ENCODE results near the gene HSD17B4.
"Not testable (repeated sequence)": the region's sequence is repeated elsewhere in the genome, so short reads cannot be mapped to it uniquely, and the experiment has no call there.

The HSD17B4 gene

DNA sequence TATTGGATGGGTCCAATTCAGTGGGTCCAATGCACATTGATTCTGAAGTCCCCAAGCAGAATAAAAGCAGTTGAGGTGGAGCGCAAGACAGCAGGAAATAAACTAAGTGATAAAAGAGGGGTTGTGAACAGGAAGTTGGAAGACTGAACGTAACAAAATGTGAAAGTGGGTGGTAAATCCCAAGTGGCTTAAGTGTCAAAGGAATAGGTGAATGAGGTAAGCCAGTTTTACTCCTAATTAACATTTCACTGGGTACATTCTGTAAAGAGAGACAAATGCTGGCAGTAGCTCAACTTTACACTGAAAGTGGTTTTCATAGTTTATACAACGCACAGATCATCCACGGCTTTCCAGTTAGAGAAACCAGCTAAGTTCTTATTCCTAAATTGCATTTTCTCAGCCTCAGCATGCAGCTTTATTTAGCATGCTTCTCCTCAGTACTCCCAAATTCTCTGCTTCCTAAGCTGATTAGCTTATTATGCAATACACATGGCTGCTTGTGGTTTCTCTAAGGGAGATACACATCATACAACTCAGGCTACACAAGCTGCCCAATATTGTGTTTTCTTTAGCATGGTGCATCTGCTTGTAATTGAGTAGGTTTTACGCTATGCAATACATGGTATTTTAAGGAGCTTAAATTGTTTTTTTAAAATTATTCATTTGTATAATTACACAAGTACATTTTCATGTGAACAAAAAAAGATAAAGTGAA lies 34.2 kb upstream of the HSD17B4 start:
- Mint-ChIP-seq H3K27me3 (ENCODE audit: low read depth, poor library complexity) (no peaks in the 10 kb centered on the region), H3K27ac (no peak overlapping the region), H3K4me3 (no peak overlapping the region), H3K4me1 (no peaks in the 10 kb centered on the region), H3K36me3 (ENCODE audit: low read depth) (no peaks in the 10 kb centered on the region), H3K9me3 (peaks cover 3% of the 10 kb centered on the region)
- DNase-seq = no peak
- TF ChIP-seq, protein P1, sequence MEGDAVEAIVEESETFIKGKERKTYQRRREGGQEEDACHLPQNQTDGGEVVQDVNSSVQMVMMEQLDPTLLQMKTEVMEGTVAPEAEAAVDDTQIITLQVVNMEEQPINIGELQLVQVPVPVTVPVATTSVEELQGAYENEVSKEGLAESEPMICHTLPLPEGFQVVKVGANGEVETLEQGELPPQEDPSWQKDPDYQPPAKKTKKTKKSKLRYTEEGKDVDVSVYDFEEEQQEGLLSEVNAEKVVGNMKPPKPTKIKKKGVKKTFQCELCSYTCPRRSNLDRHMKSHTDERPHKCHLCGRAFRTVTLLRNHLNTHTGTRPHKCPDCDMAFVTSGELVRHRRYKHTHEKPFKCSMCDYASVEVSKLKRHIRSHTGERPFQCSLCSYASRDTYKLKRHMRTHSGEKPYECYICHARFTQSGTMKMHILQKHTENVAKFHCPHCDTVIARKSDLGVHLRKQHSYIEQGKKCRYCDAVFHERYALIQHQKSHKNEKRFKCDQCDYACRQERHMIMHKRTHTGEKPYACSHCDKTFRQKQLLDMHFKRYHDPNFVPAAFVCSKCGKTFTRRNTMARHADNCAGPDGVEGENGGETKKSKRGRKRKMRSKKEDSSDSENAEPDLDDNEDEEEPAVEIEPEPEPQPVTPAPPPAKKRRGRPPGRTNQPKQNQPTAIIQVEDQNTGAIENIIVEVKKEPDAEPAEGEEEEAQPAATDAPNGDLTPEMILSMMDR (IDR thresholded peaks at IDR 0.05) = no peak

DNA sequence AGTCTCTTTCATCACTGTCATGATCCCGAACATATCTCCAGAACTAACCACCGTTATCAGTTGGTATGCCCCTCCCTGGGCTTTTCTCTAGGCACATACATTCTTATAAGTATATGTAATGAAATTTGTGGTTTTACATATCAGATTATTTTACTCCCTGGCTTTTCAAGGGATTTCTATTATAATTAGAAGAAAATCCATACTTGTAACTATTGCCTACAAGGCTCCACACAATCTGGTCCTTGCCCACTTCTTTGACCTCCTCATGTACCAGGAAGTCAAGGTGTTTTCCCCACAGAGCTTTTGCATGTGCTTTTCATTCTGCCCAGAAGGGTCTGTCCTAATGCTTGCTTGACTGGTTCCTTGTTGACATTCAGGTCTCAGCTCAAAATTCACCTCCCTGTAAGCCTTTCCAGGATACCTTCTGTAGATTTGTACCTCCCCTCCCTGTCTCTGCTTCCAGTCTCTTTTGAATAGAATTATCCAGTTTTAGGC lies 33.6 kb upstream of the HSD17B4 start:
- H3K4me3 Mint-ChIP-seq = no peak overlapping the region
- H3K36me3 Mint-ChIP-seq (ENCODE audit: low read depth) = no peaks in the 10 kb centered on the region
- H3K27me3 Mint-ChIP-seq (ENCODE audit: low read depth, poor library complexity) = no peaks in the 10 kb centered on the region
- peaks cover 3% of the 10 kb centered on the region for H3K9me3 Mint-ChIP-seq
- H3K4me1 Mint-ChIP-seq = no peaks in the 10 kb centered on the region
- no peak for DNase-seq
- no peak overlapping the region for H3K27ac Mint-ChIP-seq
- TF ChIP-seq, protein P1 (IDR thresholded peaks at IDR 0.05) = no peak

DNA sequence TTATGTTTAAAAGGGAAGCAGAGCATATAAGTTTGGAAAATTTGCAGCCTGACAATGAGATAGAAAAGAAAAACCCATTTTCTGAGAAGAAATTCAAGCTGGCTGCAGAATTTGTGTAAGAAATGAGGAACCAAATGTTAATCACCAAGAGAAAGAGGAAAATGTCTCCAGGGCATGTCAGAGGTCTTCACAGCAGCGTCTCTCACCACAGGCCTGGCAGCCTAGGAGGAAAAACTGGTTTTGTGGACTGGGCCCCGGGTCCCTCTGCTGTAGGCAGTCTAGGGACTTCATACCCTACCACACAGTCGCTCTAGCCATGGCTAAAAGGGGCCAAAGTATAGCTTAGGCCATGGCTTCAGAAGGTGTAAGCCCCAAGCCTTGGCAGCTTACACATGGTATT lies 32.1 kb upstream of the HSD17B4 start:
- Mint-ChIP-seq H3K27me3 (ENCODE audit: low read depth, poor library complexity) (no peaks in the 10 kb centered on the region), H3K36me3 (ENCODE audit: low read depth) (no peaks in the 10 kb centered on the region)
- TF ChIP-seq, protein P1 (IDR thresholded peaks at IDR 0.05) = no peak

DNA sequence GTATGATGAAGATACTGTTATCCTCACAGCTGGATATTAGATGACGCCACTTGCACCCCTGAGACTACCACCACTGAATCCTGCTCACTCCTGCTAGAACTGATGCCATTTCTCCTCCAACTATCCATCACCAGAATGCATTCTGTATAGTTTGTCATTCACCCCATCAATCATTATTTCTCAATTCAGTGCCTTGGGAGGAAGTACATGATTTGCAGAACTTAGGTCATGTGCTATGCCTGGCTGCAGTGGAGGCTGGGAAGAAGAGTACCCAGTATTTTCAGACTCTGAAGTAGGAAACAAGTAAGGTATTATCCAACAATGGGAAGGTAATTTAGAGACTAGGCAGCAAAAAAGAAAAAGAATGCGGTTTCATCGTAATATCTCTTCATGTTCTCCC lies 26.2 kb upstream of the HSD17B4 start:
- Mint-ChIP-seq H3K27me3 (ENCODE audit: low read depth, poor library complexity) (no peaks in the 10 kb centered on the region), H3K36me3 (ENCODE audit: low read depth) (no peaks in the 10 kb centered on the region), H3K4me1 (peaks cover 15% of the 10 kb centered on the region), H3K27ac (peak overlapping the region; percentile 43), H3K9me3 (peaks cover 1% of the 10 kb centered on the region), H3K4me3 (no peak overlapping the region)
- no peak for DNase-seq
- TF ChIP-seq, protein P1 (IDR thresholded peaks at IDR 0.05) = no peak

More for the DNA sequence above, 32.1 kb upstream of the HSD17B4 start:
- H3K27ac Mint-ChIP-seq = no peak overlapping the region
- no peaks in the 10 kb centered on the region for H3K9me3 Mint-ChIP-seq
- no peak overlapping the region for H3K4me3 Mint-ChIP-seq
- no peak for DNase-seq
- no peaks in the 10 kb centered on the region for H3K4me1 Mint-ChIP-seq

DNA sequence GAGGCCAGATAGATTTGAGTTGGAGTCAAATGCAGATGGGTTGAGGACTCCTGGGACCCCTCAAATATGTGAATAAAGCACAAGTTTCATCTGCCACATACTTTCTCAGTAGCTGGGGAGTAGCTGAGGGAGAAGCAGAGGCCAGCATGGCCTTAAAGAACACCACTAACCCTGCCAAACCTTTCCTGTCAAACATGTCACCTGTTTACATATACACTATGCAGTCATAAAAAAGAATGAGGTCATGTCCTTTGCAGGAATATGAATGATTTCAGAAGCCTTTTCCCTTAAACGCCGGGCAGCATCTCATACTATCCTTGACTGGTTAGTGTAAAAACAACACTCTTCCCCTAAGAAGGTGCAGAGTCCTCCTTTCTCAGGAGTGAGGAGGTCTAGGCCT lies 25.2 kb upstream of the HSD17B4 start:
- peaks cover 11% of the 10 kb centered on the region for H3K9me3 Mint-ChIP-seq
- no peak for DNase-seq
- H3K4me1 Mint-ChIP-seq = peaks cover 15% of the 10 kb centered on the region
- no peaks in the 10 kb centered on the region for H3K27me3 Mint-ChIP-seq (ENCODE audit: low read depth, poor library complexity)
- no peak overlapping the region for H3K4me3 Mint-ChIP-seq
- TF ChIP-seq, protein P1 (IDR thresholded peaks at IDR 0.05) = no peak
- peak overlapping the region; percentile 41 for H3K27ac Mint-ChIP-seq
- no peaks in the 10 kb centered on the region for H3K36me3 Mint-ChIP-seq (ENCODE audit: low read depth)

DNA sequence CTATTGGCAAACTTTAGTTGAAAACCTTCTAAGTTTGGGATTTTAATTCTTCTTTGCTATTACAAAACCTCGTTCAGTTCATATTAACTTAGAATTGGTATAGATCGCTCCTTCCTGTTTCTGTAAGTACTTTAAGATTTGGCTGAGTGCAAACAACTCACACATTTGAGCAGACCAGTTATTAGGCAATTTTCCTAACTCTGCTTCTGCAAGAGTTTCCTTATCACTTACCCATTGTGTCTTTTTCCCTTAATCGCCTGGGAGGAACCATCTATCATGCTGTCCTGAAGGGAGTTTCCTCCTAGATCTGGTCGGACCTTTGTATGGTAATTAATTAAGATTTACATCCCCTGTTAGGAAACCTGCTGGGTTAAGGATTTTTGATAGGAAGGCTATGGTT lies 24.7 kb upstream of the HSD17B4 start:
- H3K27ac Mint-ChIP-seq = peak overlapping the region; percentile 41
- H3K4me3 Mint-ChIP-seq; H3K27me3 Mint-ChIP-seq (ENCODE audit: low read depth, poor library complexity); DNase-seq; H3K36me3 Mint-ChIP-seq (ENCODE audit: low read depth): not testable (repeated sequence)
- H3K4me1 Mint-ChIP-seq = peaks cover 15% of the 10 kb centered on the region
- H3K9me3 Mint-ChIP-seq = peaks cover 17% of the 10 kb centered on the region

DNA sequence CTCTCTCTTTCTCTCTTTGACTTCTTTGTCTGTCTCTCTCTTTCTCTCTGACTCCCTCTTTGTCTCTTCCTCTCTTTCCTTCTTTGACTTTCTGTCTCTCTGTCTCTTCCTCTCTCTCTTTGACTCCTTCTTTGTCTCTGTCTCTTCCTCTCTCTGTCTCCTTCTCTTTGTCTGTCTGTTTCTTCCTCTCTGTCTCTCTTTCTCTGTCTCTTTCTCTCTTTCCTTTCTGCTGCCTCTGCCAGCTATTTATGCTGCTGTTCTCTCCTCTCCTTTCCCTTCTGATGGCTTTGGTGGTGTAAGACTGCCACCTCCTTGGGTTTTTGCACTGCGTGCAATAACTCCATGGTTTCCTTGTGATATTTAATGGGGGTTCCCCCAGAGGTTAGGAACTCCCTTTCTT lies 24.1 kb upstream of the HSD17B4 start:
- not testable (repeated sequence) for H3K27me3 Mint-ChIP-seq (ENCODE audit: low read depth, poor library complexity); H3K4me3 Mint-ChIP-seq; H3K36me3 Mint-ChIP-seq (ENCODE audit: low read depth); DNase-seq
- peak overlapping the region; percentile 64 for H3K27ac Mint-ChIP-seq
- H3K9me3 Mint-ChIP-seq = peaks cover 20% of the 10 kb centered on the region
- H3K4me1 Mint-ChIP-seq = peaks cover 15% of the 10 kb centered on the region

DNA sequence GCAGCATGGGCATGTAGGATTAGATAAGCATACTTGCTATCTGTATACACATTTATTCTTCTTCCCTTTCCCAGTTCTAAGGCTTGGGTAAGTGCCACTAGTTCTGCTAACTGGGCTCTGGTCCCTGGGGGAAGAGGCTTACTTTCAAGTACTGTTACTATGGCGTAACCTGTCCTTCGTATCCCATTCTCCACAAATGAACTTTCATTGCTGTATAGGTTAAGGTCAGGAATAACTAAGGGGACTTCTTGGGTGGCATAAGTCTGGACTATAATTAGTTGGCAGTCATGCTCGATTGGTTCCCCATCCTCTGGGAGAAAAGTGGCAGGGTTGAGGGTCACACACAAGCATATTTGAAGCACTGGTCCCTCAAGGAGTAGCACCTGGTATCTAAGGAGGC lies 23.7 kb upstream of the HSD17B4 start:
- not testable (repeated sequence) for DNase-seq; H3K4me3 Mint-ChIP-seq; H3K27me3 Mint-ChIP-seq (ENCODE audit: low read depth, poor library complexity); H3K36me3 Mint-ChIP-seq (ENCODE audit: low read depth)
- Mint-ChIP-seq H3K9me3 (peaks cover 24% of the 10 kb centered on the region), H3K4me1 (peaks cover 15% of the 10 kb centered on the region), H3K27ac (peak overlapping the region; percentile 64)

DNA sequence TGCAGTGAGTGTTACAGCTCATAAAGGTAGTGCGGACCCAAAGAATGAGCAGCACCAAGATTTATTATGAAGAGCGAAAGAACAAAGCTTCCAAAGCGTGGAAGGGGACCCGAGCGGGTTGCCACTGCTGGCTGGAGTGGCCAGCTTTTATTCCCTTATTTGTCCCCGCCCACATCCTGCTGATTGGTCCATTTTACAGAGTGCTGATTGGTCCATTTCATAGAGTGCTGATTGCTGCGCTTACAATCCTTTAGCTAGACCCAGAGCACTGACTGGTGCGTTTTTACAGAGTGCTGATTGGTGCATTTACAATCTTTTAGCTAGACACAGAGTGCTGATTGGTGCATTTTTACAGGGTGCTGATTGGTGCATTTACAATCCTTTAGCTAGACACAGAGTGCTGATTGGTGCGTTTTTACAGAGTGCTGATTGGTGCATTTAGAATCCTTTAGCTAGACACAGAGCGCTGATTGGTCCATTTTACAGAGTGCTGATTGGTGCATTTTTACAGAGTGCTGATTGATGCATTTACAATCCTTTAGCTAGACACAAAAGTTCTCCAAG lies 19.5 kb upstream of the HSD17B4 start:
- not testable (repeated sequence) for H3K36me3 Mint-ChIP-seq (ENCODE audit: low read depth)

More for the DNA sequence above, 19.5 kb upstream of the HSD17B4 start:
- H3K27ac Mint-ChIP-seq; H3K4me1 Mint-ChIP-seq; H3K27me3 Mint-ChIP-seq (ENCODE audit: low read depth, poor library complexity); DNase-seq; H3K4me3 Mint-ChIP-seq: not testable (repeated sequence)
- peaks cover 47% of the 10 kb centered on the region for H3K9me3 Mint-ChIP-seq

Data from nephron progenitor cell (in vitro differentiated cells).